VCaP (cell line): Measurements from ENCODE around the gene TLR7.

Experiments used
- H3K27ac ChIP-seq: fragments of 450-650 bp; 2 replicates; pipeline ENCODE4 v1.5.1; 2017
- TF ChIP-seq, protein P1 (sequence below): fragments of 450-650 bp; conservative IDR thresholded peaks from 2 replicates; pipeline ENCODE4 v1.5.1; 2017; ENCODE audit warnings: mild to moderate bottlenecking, moderate library complexity

The TLR7 gene

DNA sequence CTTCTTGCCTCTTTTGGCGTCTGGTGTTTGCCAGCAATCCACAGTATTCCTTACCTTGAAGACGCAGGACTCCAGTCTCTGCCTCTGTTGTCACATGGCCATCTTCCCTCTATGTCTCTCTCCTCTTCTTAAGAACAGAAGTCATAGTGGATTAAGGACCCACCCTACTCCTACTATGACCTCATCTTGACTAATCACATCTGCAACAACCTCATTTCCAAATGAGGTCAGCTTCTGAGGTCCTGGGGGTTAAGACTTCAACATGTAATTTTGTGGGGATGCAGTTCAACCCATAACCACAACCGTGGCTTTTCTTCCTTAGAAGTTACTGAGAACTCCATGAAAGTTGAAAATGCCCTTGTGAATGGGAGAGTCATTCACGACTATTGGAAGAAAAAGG, 62.8 kb downstream of the TLR7 start:
- TF ChIP-seq, protein P1, sequence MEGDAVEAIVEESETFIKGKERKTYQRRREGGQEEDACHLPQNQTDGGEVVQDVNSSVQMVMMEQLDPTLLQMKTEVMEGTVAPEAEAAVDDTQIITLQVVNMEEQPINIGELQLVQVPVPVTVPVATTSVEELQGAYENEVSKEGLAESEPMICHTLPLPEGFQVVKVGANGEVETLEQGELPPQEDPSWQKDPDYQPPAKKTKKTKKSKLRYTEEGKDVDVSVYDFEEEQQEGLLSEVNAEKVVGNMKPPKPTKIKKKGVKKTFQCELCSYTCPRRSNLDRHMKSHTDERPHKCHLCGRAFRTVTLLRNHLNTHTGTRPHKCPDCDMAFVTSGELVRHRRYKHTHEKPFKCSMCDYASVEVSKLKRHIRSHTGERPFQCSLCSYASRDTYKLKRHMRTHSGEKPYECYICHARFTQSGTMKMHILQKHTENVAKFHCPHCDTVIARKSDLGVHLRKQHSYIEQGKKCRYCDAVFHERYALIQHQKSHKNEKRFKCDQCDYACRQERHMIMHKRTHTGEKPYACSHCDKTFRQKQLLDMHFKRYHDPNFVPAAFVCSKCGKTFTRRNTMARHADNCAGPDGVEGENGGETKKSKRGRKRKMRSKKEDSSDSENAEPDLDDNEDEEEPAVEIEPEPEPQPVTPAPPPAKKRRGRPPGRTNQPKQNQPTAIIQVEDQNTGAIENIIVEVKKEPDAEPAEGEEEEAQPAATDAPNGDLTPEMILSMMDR: no peak
- no peak overlapping the region for H3K27ac ChIP-seq

GRCh38 chrX:12930150-12930549, 63.3 kb downstream of the TLR7 start:
- H3K27ac ChIP-seq: no peak overlapping the region
- TF ChIP-seq, protein P1: no peak

GRCh38 chrX:12932244-12932643, 65.4 kb downstream of the TLR7 start:
- H3K27ac ChIP-seq: no peak overlapping the region
- TF ChIP-seq, protein P1: no peak

GRCh38 chrX:12934850-12935249, 68.0 kb downstream of the TLR7 start:
- H3K27ac ChIP-seq: no peak overlapping the region
- TF ChIP-seq, protein P1: no peak

GRCh38 chrX:12936947-12937346, 70.1 kb downstream of the TLR7 start:
- H3K27ac ChIP-seq: no peak overlapping the region
- TF ChIP-seq, protein P1: no peak
